HG03066 (cell line): Measurements from ENCODE around the gene COMT.
A peak's percentile ranks its signal among the peaks of the same experiment; 100 is the strongest.

Experiments
- ATAC-seq: cut with Tn5 transposase; IDR thresholded peaks from one replicate; pipeline ENCODE4 v1.9.1; 2021; ENCODE audit warnings: low read depth; ENCODE audit not compliant: unreplicated experiment

COMT gene

GRCh38 chr22:19980766-19981165 is 39.2 kb downstream of the COMT start:
- no peak for ATAC-seq

GRCh38 chr22:19981171-19981960 is 39.8 kb downstream of the COMT start:
- no peak for ATAC-seq

GRCh38 chr22:19981961-19982920 is 40.7 kb downstream of the COMT start:
- ATAC-seq, result no peak

- no peak for ATAC-seq
Measured at GRCh38 chr22:19982991-19983578, 41.5 kb downstream of the COMT start.

- ATAC-seq, result no peak
Measured at GRCh38 chr22:19983741-19984140, 42.2 kb downstream of the COMT start.

- ATAC-seq, result no peak
Measured at GRCh38 chr22:19984201-19984753, 42.7 kb downstream of the COMT start.

- no peak for ATAC-seq
Measured at GRCh38 chr22:19984851-19985811, 43.6 kb downstream of the COMT start.

GRCh38 chr22:19986011-19986409 is 44.4 kb downstream of the COMT start:
- no peak for ATAC-seq

GRCh38 chr22:19986410-19987341 is 45.1 kb downstream of the COMT start:
- ATAC-seq, result peak; percentile 66

GRCh38 chr22:19987394-19988306 is 46.1 kb downstream of the COMT start:
- ATAC-seq, result no peak

GRCh38 chr22:19988331-19988808 is 46.8 kb downstream of the COMT start:
- ATAC-seq, result no peak

GRCh38 chr22:19988965-19989724 is 47.6 kb downstream of the COMT start:
- no peak for ATAC-seq

GRCh38 chr22:19989725-19990067 is 48.1 kb downstream of the COMT start:
- no peak for ATAC-seq

- no peak for ATAC-seq
Measured at GRCh38 chr22:19990188-19990587, 48.6 kb downstream of the COMT start.

GRCh38 chr22:19990609-19991394 is 49.2 kb downstream of the COMT start:
- ATAC-seq, result no peak

GRCh38 chr22:19991395-19991644 is 49.7 kb downstream of the COMT start:
- ATAC-seq, result no peak
